Activated effector memory CD4-positive, alpha-beta T cell treated with anti-CD3 and anti-CD28 coated beads, Interleukin-2, amount 50 U/mL, for 16 hours (primary cell): ENCODE data around the gene NRM.
"Not testable (repeated sequence)": the region's sequence is repeated elsewhere in the genome, so short reads cannot be mapped to it uniquely, and the experiment has no call there.

Experiments used
- DNase-seq: peaks from one replicate; pipeline ENCODE4 v3.0.0-alpha.2; 2020

NRM gene

GRCh38 chr6:30719791-30720737, 29.3 kb upstream of the NRM start, which contains the start of gene TUBB:
TSS of gene TUBB (plus strand) at chr6:30720352. CDS start at chr6:30720507, 155 bp downstream.
- peak; percentile 98 for DNase-seq

- no peak for DNase-seq
Observed at GRCh38 chr6:30719356-30719755, 28.6 kb upstream of the NRM start.

GRCh38 chr6:30717845-30718720, 27.3 kb upstream of the NRM start:
- not testable (repeated sequence) for DNase-seq

GRCh38 chr6:30717129-30717844, 26.5 kb upstream of the NRM start, which contains the start of gene MDC1:
TSS of gene MDC1 (minus strand) at chr6:30717281. CDS start at chr6:30715175, 2,106 bp downstream.
- peak; percentile 100 for DNase-seq

- no peak for DNase-seq
Observed at GRCh38 chr6:30716879-30717128, 26.0 kb upstream of the NRM start.

- no peak for DNase-seq
Observed at GRCh38 chr6:30714263-30714662, 23.5 kb upstream of the NRM start.

GRCh38 chr6:30712441-30712945, 21.7 kb upstream of the NRM start:
- no peak for DNase-seq

GRCh38 chr6:30711758-30712380, 21.1 kb upstream of the NRM start:
- DNase-seq = no peak

- peak; percentile 8 for DNase-seq
Observed at GRCh38 chr6:30709101-30709868, 18.5 kb upstream of the NRM start.

- DNase-seq = no peak
Observed at GRCh38 chr6:30707281-30707850, 16.6 kb upstream of the NRM start.

GRCh38 chr6:30705620-30706019, 14.8 kb upstream of the NRM start:
- DNase-seq = peak; percentile 38

- peak; percentile 37 for DNase-seq
Observed at GRCh38 chr6:30703821-30704220, 13.0 kb upstream of the NRM start.

- DNase-seq = no peak
Observed at GRCh38 chr6:30703011-30703410, 12.2 kb upstream of the NRM start.

GRCh38 chr6:30700340-30700739, 9.6 kb upstream of the NRM start:
- DNase-seq = no peak

- DNase-seq = no peak
Observed at GRCh38 chr6:30696432-30696831, 5.6 kb upstream of the NRM start.

- DNase-seq = peak; percentile 17
Observed at GRCh38 chr6:30691208-30691847, 544 bp upstream of the NRM start.

- DNase-seq = no peak
Observed at GRCh38 chr6:30689985-30690384, 799 bp downstream of the NRM start.

GRCh38 chr6:30689022-30689865, 1.5 kb downstream of the NRM start:
- no peak for DNase-seq

GRCh38 chr6:30688569-30688968, 2.2 kb downstream of the NRM start:
- peak; percentile 69 for DNase-seq
